ENCODE data around the gene PELI2.

PELI2 gene

DNA sequence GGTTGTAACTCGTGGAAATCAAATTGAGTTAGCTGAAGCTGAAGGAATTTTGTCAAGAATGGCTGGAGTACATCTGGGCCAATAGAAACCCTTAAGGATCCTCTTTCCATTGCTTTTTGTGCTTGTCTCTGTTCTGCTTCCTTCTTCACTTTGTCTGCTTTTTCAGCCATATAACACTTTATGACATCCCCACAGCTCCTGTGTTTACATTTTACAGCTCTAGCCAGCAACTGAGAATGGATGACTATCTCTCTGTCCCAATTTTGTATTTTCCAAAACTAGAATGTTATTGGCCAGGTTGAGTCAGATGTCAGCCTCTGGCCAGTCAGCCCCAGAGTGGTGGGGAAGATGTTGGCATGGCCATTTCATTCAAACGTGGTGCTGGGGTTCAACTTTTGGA, 57.6 kb downstream of the PELI2 start:
- no peak for DNase-seq

DNA sequence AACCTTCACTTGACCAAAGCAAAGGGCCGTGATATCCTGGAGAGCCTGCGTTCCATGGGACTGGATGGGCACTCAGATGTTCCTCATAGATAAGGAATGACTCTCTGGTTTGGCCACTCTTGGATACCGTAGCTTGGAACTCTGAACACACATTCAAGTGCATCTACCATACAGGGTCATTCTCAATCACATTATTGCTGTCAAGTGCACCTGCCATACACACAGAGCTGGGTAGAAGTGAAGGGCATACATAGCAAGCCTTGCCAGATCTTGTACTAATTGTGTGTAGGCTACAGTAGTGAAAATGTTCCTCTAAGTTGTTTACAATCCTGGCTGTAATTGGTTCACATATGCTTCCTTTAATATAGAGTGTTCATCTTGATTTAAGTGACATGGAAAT, 58.3 kb downstream of the PELI2 start:
- DNase-seq = no peak

DNA sequence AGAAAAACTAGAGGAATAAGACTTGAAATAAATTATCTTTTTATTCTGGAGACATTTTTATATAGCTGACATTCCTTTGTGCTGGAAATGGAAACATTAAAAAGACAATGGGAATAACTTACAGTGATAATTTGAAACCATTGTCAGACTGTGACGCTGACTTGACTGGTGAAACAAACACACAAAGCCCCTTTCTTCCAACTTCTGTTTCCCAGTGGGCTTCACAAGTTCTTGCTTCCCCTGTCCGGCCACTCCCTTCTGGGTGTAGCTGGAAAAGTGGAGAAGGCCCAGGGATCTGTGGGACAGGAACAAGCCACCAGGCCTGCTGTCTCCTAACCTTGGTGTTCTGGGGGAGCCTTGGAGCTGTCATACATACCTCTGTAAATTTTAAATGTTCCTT, 58.8 kb downstream of the PELI2 start:
- no peak for DNase-seq

DNA sequence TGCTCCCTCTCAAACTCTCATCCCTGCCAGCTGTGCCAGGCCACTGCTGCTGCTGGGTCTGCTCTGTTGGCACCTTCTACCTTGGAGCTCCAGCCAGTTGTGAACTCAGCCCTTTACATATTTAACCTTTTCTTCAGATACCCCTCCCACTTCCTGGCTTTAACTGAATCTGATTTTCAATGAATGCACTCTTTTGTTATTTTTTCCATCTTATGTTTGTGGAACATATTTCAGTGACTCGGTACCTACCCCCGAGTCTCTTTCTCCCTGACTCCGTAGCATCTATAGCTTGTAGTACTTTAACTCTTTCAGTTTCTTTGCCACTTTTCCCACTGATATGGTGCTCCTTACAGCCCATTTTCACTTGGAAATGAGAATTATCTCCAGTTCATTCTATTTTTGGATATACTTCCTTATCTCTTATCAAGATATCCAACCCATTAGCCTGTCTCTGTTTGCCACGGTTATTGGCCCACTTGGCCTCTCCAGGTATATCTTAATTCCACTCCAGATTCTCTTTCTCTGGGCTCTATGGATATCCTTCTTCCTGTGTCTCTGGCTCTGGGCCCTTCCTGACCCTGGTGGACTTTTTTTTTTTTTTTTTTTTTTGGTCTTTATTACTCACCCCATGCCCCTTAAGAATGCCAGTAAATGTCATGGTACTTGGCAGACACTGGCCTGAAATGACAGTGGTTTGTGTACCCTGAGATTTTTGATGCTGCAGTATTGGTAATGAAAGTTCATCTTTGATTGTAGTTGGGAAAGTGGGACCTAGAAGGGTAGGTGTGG, 62.7 kb downstream of the PELI2 start:
- no peak for DNase-seq

DNA sequence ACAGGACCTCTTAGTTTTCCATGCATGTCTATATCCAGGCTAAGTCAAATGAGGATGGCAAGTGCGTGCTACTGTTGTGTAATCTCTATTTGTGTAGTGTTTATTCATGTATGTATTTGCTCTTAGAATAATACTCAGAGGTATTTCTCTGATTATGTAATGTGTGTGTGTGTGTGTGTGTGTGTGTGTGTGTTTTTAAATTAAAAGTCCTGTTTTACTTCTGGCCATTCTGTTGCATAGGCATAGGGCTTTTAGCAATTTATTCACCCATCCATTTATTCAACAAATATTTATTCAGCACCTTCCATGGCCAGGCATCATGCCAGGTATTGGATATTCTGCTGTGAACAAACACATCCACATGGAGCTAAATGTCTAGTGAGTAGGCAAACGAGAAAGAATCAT, 63.5 kb downstream of the PELI2 start:
- DNase-seq = no peak

DNA sequence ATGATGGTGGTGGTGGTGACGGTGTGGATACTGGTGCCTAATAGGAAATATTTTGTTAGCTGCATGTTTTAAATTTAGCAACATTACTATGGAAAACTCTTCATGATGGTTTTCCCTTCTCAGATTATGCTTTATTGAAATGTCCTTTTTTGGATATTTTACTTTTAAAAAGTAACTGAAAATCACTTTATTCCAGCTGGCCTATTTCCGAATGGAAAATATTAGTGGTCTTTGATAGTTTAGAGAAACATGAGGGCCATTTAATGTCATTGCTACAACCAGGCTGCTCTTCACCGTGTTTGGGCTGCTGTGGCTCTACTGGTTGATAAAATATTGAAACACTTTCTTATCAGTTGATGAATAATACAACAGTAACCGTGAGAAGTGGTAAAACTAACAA, 64.2 kb downstream of the PELI2 start:
- no peak for DNase-seq

DNA sequence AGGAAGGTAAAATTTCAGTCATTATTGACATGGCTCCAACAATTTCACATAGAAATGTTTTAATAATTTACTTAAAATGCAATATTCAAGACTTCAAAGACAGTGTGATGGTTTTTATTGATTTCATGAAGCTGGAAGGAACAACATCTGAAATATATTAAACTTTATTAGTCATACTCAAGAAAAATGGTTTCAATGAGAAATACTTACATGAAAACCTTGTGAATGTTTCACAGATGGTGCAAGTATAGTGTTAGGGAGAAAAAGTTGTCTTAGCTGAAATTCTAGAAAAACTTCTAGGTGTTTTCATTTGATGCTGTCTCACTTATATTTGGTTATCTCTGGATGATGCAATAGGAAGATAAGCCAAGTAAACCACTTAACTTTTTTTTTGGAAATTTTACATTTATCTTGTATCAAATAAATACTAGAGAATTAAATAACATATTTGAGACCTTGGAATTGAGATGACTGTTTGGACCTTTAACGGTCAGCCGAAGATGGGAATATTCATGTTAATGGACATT, 65.5 kb downstream of the PELI2 start:
- peak; percentile 28 for DNase-seq

DNA sequence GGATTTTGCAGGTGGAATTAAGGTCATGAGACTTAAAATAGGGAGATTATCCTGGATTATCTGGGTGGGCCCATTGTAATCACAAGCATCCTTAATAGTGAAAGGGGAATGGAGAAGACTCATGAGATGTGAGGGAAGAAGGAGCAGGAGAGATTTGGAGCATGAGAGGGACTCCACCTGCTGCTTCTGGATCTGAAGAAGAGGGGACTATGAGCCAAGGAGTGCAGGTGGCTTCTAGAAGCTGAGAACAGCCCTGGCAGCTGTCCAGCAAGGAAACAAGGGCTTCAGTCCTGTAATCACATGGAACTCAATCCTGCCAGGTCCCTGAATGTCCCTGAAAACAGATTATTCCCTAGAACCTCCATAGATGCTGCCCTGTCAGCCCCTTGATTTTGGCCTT, 67.8 kb downstream of the PELI2 start:
- DNase-seq = no peak

DNA sequence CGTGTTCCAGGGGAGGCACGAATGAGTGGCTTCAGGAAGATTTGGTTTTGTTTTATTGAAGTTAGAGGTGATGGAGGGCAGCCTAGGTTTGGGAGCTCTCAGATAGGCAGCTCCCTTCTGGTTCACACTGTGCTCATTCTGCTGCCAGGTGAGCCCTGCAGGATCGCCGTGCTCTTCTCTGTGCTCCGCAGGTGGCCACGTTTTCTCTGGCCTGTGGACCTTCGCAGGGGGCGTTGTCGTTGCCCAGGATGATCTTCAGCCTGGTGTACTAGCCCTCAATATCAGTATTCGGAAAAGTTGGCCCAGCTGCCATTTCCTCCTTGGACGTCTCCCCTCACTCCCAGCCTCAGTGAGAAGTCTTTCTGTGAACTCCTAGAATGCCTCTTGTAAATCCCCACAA, 69.5 kb downstream of the PELI2 start:
- no peak for DNase-seq

DNA sequence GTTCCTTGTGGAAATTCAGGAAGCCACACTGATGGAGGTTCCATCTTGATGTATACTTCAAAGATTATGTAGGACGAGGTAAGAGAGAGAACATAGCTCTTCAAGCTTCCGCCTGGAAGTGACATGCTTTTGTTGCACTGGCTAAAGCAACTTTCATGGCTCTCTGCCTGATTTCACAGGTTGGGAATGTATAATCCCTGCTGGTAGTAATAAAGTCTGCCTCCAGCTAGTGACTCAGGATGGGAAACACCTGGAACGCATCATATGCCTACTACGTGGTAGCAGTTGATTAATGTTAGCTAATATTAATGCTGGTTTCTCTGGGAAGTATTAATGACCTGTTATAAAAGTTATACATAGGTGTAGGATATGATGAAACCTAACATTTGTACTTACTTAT, 71.1 kb downstream of the PELI2 start:
- DNase-seq = peak; percentile 80

DNA sequence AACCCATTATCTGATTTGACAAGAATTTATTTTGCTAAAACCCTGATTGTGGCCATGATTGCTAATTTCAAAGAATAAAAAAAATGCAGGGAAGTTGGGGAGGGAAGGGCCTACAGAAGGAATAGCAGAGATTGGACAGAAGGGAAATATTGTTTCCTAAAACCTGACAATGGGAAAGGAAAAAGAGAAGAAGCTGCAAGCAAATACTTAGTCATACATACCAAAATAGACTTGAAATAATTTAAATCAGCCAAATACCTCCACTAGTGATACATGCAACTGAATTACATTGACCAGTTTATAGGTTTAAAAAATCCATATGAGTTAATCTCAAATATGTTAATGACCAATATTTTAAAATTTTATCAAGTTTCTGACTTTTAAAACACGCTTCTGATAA, 75.1 kb downstream of the PELI2 start:
- no peak for DNase-seq

DNA sequence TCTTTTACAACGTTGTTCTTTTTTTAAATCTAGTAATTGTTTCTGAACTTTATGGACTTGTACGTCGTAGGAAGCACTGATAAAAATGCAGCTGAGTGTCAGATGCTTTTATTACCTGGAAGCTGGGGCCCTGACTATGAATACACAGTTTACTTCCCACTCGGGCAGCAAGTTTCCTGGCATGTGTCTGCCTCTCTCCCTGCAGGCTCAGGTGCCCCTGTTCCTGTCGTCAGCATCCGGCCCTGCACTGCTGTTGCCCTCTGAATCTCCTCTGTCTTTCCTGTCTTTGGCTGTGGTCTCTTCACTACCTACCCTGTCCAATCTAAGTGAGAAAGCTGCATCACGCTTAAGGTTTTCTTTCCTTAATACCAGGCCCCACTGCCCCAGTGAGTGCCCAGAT, 75.8 kb downstream of the PELI2 start:
- DNase-seq = no peak

DNA sequence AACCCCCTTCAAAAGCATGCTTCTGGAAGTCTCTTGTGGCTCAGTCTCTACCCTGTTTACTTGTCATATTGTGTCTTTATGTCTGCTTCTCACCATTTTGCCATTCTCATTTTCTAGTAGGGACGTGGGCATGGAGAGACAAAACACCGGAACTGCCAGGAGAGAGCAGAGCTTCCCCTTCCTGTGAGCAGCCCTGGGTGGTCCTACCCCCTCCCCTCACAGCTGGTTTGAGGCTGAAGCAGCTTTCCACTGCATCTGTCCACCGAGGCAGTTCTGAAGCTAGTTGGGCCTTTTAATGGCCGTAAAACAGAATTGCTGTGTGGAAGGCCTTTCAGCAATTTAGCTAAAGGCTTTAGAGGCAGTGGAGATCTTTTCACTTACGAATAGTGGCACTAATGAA, 77.0 kb downstream of the PELI2 start:
- no peak for DNase-seq

DNA sequence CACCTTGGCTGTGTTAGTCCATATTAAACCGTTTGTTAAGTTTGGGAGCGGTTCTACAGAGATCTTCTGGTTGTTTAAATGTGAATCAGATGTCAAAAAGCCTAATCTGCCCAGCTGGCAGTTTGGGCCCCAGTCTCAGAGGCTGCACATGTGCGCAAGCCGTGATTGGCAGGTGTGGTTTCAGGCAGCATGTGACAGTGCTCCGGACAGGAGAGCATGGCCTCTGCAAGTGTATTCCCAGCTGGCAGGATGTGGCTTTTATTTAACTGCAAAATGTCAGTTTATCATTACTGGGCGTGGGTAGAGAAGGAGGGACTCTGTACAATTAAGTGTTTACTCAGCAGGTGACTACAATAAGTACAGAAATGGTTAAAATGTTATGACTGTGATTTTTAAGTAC, 77.5 kb downstream of the PELI2 start:
- DNase-seq = peak; percentile 32

DNA sequence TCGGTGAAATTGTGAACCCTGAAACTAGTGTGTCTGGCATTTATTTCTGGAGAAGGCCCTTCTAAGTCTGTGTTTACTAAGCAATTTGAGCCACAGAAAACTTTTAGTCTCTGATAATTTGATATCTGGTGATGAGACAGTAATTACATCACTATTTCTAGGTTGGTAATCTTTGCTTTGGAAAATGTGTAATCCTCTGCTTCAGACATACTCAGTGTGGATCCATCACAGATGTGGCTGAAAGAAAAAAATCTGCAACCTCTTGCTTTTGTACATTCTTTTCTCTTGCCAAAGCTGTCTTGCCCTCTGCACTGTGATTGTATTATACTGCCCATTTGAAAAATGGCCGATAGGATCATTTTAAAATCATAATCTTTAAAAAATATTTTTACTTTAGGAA, 78.1 kb downstream of the PELI2 start:
- DNase-seq = peak; percentile 31

DNA sequence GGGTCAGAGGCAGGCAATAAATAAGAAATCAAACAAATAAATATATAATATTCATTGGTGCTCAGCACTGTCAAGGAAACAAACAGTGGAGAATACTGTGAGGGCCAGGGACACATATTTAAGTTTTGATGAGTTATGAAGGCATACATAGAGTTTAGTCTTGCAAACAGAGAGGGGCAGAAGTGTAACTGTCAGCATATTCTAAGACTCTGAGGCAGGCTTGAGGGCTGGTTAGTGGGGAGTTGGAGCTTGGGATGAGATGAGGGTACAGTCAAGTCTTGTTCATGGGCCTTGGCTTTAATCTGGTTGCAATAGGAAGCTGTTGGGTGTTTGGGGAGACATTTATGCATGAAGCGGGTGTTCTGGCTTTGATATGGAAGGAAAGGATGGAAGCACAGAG, 78.9 kb downstream of the PELI2 start:
- DNase-seq = no peak

DNA sequence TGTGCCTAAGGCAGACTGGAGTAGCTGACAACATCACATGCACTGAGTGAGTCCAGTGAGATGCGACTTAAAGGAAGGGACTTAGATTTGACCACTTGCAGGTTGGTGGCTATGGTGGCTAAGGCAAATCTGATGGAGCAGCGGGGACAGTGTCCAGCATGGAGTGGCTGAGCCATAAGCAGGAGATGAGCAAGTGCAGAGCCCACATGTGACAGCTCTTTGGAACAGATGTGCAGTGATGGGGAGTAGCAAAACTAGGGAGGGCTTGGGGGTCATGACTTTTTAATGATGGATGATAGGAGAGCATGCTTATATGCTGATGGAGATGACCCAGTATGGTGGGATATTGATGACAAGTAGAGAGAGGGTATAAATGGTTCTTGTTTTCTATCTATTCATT, 80.2 kb downstream of the PELI2 start:
- DNase-seq = no peak

DNA sequence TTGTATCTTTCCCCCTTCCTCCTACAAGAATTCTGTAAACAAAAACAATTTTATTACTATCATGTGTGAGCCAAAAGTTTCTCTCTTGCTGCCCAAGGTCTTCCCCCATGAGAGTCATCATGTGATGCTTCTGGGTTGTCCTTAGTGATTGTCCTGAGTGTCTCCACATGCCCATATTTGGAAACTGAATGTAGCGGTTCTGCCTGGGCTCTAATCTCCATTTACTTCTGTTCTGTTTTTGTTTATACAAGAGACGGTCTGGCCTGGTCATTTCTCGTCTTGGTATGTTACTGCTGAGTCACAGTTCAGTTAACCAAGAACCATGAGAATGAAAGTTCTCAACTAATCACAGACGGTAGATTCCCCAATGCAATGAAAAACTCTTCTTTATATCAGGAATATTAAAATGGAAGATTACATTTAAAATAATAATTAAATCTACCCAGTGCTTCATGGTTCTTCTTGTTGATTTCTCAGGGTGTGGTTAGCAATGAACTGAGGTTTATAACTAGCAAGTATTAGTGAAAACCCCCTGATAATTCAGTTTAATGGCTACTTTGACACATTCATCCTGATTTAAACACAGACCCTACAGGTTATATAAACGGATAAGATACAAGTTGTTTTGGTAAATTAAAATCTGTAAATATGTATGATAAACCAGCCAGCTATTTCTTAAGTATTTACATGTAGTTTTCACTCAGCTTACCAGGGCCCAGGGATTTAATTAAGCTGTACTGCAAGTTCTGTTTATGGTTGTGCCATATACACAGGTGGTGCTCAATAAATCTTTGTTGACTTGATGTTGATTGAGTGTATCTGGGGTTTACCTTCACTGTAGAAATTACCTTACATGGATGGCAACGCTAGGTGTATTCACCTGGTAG, 81.1 kb downstream of the PELI2 start:
- DNase-seq = peak; percentile 94

DNA sequence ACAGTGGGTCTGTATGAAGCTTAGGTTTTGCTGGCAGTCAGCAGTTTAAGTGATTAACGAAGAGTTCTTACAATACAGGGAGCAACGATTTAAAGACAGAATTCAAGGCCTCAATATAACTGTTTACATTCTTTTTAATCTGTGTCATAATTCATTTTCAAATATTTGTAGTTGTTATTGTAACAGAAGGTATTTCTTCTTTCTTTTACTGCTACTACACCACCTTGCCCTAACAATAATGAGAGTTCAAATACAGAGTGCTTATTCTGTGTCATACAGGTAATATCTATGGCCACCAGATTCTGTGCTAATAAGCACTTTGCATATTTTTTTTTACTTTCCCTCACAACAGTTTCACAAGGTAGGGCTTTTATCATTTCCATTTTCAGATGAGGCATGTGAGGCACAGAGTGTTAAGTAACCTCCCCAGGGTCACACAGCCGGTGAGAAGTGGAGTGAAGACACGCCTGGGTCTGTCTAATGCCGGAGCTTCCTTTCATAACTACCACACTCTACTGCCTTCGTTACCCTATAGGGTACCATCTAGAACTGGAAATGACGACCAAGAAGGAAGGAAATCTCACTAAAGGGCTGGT, 81.9 kb downstream of the PELI2 start:
- no peak for DNase-seq

DNA sequence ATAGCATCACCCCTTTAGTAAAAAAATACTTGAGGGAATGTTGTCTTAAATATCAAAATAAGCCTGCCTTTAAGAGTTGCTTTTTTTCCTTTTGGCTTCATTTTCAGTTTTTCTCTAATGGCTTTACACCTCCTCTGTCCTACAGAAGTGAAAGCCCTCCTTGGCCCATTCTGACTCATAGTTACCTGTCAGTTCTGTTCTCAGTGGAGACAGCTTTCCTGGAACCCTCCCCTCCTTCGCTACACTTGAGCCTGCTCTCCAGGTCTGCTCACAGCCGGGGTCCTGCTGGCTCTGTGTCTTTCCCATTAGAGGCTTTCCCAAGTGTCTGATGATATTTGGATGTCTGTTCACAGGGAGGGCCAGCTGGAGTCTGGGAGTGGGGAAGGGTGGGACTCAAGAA, 84.0 kb downstream of the PELI2 start:
- DNase-seq = no peak

DNA sequence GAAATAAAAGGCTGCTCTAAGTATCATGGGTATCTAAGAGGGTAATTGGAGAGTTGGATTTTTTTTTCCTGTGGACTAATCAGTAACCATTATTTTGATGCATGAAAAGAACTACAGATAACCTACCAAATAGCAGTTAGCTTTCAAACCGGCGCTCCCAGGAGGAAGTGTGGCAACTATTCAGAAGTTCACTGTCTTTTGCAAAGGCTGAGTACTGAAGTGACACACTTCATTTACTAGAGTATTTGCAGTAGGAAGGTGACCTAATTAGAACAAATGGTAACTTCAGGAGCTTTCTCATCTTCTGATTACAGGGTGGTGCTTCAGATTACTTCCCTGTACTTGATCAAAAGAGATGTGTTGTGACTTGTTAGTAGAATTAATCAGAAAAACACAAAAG, 87.7 kb downstream of the PELI2 start:
- no peak for DNase-seq

DNA sequence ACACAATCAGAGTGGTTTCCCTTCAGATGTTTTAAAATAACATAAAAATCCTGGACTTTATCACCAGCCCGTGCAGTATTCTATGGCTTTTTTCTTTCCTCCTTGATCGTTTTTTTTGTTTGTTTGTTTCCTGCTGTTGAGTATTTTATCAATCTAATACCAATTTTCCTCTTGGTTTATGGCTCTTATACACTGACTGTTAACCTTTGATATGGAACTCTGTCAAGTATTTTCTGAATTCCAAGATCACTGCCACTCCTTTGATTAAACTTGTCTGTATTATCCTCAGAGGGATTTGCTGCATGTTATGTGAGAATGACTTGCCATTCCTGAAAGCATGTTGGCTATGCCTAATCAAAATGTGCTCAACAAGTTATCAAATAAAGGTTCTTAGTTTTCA, 88.4 kb downstream of the PELI2 start:
- DNase-seq = no peak

DNA sequence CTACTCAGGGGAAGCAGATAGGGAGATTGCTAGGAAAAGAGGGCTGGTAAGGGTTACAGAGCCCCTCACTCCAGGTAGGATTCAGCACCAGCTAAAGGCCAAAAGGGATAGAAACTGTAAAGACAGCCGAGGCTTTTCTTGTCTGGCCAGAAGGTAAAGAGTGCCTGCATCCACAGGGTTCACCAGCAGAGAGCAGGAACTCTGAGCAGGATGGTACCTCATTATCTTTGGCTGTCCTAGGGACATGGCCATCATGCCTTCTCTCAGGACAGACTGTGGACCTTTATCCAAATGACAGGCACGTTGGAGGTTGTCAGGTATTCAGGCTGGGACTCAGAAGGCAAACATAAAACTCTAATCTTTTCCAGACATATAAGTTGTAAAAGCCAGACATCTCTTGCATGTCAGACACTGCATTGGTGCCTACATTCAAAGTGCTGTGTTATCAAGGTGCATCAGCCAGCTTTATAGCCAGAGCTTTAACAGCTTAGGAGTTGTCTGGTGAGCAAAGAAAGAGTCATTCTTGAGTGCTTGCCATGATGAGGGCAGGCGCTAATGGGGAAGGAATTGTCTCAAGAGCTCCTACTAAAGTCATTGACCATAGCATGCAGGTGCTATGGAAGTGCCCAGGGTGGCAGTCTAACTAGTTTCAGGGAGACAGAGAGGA, 89.5 kb downstream of the PELI2 start:
- no peak for DNase-seq
